Endothelial cell of umbilical vein (primary cell): Measurements from ENCODE around the gene BEND5. TPM values are rescaled to one million over a fixed set of nuclear protein-coding genes. Genes with fewer than 3 reads are reported as not detected.

Experiments
- Bru-seq: library from RNA; stranded (reverse); fragments of 400-500 nt; gene quantifications from one replicate; lab custom pipeline; 2021; lab: Mats Ljungman, UMichigan
- BruChase-seq, 2 experiments: library from RNA; stranded (reverse); fragments of 400-500 nt; gene quantifications; one replicate each; lab custom pipeline; 2021; lab: Mats Ljungman, UMichigan
- BruUV-seq: library from RNA; stranded (reverse); fragments of 400-500 nt; replicated peaks from 2 replicates; lab custom pipeline; 2021; lab: Mats Ljungman, UMichigan
- CTCF ChIA-PET: fragments of 300-600, 350-600 bp; sonication (Branson Sonifier 250); formaldehyde crosslinking; loops from one replicate; lab custom pipeline; 2021; ENCODE audit warnings: antibody characterized with exemption, inconsistent platforms; lab: Charles Lee
- POLR2A ChIA-PET: fragments of 300-600, 350-600 bp; sonication (Branson Sonifier 250); formaldehyde crosslinking; loops from one replicate; lab custom pipeline; 2021; ENCODE audit warnings: antibody characterized with exemption, inconsistent platforms; lab: Charles Lee
- DNase-seq: peaks from one replicate; pipeline ENCODE4 v3.0.0-alpha.2; 2011; ENCODE audit warnings: low read depth, low spot score
- FAIRE-seq: peaks from 2 replicates; lab custom pipeline; 2011; peaks lifted over from hg19 to GRCh38; lab: Jason Lieb, UNC
- H2AFZ ChIP-seq: 2 replicates; pipeline ENCODE4 v1.6.0; 2012; ENCODE audit warnings: low read depth, low read length, control low read depth, inconsistent platforms
- H3K27ac ChIP-seq: 2 replicates; pipeline ENCODE4 v1.5.1; 2011; ENCODE audit warnings: low read depth, mild to moderate bottlenecking, control low read depth, low read length, moderate library complexity; ENCODE audit not compliant: insufficient read depth
- H3K27me3 ChIP-seq, 2 experiments: 2 replicates each; pipeline versions ENCODE4 v1.6.0 to v1.6.1; 2011; ENCODE audit warnings: low read length in 2 of 2, mixed read lengths in 1 of 2; ENCODE audit not compliant: control insufficient read depth in 2 of 2, insufficient read depth in 2 of 2
- H3K36me3 ChIP-seq, 2 experiments: 2 replicates in 1 of 2; 3 replicates in 1 of 2; pipeline ENCODE4 v1.5.1; 2011; ENCODE audit warnings: low read length in 2 of 2, mild to moderate bottlenecking in 1 of 2, moderate library complexity in 1 of 2; ENCODE audit not compliant: control insufficient read depth in 2 of 2, insufficient read depth in 2 of 2; ENCODE audit errors: extremely low read depth in 1 of 2
- H3K4me1 ChIP-seq: 3 replicates; pipeline ENCODE4 v1.5.1; 2011; ENCODE audit warnings: mild to moderate bottlenecking, low read length; ENCODE audit not compliant: control insufficient read depth, insufficient read depth; ENCODE audit errors: extremely low read depth
- H3K4me2 ChIP-seq: 2 replicates; pipeline ENCODE4 v1.6.1; 2011; ENCODE audit warnings: low read length, control low read depth, mixed read lengths; ENCODE audit not compliant: insufficient read depth
- H3K4me3 ChIP-seq, 3 experiments: fragments of 200-600 bp in 1 of 3; sonication (generic), shearing (Covaris generic) in 1 of 3; replicated peaks in 1 of 3; 2 replicates each; pipeline ENCODE4 v1.5.1; 2011 to 2016; ENCODE audit warnings: control low read depth in 3 of 3, low read length in 3 of 3, mild to moderate bottlenecking in 2 of 3, inconsistent platforms in 1 of 3, low read depth in 1 of 3, moderate library complexity in 1 of 3; ENCODE audit not compliant: insufficient read depth in 1 of 3
- H3K79me2 ChIP-seq: 2 replicates; pipeline ENCODE4 v1.6.0; 2012; ENCODE audit warnings: low read length, inconsistent platforms; ENCODE audit not compliant: control insufficient read depth, insufficient read depth
- H3K9ac ChIP-seq: replicated peaks from 2 replicates; pipeline ENCODE3; 2011; ENCODE audit warnings: low read length, control low read depth; ENCODE audit not compliant: insufficient read depth; ENCODE audit errors: extremely low read depth
- H3K9me1 ChIP-seq: replicated peaks from 3 replicates; pipeline ENCODE4 v1.6.0; 2011; ENCODE audit warnings: mild to moderate bottlenecking, low read length; ENCODE audit not compliant: control insufficient read depth, insufficient read depth; ENCODE audit errors: extremely low read depth
- H3K9me3 ChIP-seq: replicated peaks from 2 replicates; pipeline ENCODE4 v1.5.1; 2012; ENCODE audit warnings: low read length, inconsistent platforms; ENCODE audit not compliant: control insufficient read depth, insufficient read depth
- H4K20me1 ChIP-seq: replicated peaks from 2 replicates; pipeline ENCODE3; 2011; ENCODE audit warnings: mild to moderate bottlenecking, low read length; ENCODE audit not compliant: control insufficient read depth, insufficient read depth; ENCODE audit errors: extremely low read depth
- EZH2 ChIP-seq: IDR thresholded peaks from 2 replicates; pipeline ENCODE4 v1.6.1; 2012; ENCODE audit warnings: borderline replicate concordance, low read depth, mild to moderate bottlenecking, moderate library complexity, low read length, inconsistent platforms; ENCODE audit not compliant: severe bottlenecking
- FOS ChIP-seq: IDR thresholded peaks from 2 replicates; pipeline ENCODE4 v1.6.1; 2011; ENCODE audit warnings: mild to moderate bottlenecking, low read length, moderate library complexity, borderline replicate concordance; ENCODE audit not compliant: insufficient read depth
- JUN ChIP-seq: IDR thresholded peaks from 2 replicates; pipeline ENCODE4 v1.6.1; 2011; ENCODE audit warnings: borderline replicate concordance, low read depth; ENCODE audit not compliant: insufficient read length, insufficient read depth
- MAX ChIP-seq: IDR thresholded peaks from 2 replicates; pipeline ENCODE4 v1.6.1; 2011; ENCODE audit not compliant: insufficient read depth, insufficient read length
- MYC ChIP-seq: IDR thresholded peaks from one replicate; pipeline ENCODE4 v1.6.1; 2011; ENCODE audit warnings: mild to moderate bottlenecking, low read depth, low read length
- POLR2A ChIP-seq: IDR thresholded peaks from 2 replicates; pipeline ENCODE4 v1.6.1; 2012; ENCODE audit warnings: low read depth, mild to moderate bottlenecking, control low read depth, low read length
- POLR2AphosphoS5 ChIP-seq: IDR thresholded peaks from 2 replicates; pipeline ENCODE4 v1.6.1; 2012; ENCODE audit warnings: low read depth, mild to moderate bottlenecking, control low read depth, low read length, moderate library complexity; ENCODE audit not compliant: insufficient read depth
- dilution Hi-C: fragments of 300-500 bp; cut with MboI; formaldehyde crosslinking; loops from one replicate; pipeline ENCODE4 v1.15.0; 2019; ENCODE audit warnings: low sequenced_read_pairs; ENCODE audit not compliant: extremely low pct_ligation_motif_present
- intact Hi-C: fragments of 100-400 bp; cut with micrococcal nuclease; formaldehyde crosslinking; loops from one replicate; pipeline ENCODE4 v1.10.0; 2022
- long read RNA-seq: library from polyadenylated mRNA; stranded (forward); transcript quantifications from one replicate; pipeline ENCODE4 v2.0.0, GENCODE V29; 2021
- polyA minus RNA-seq, 3 experiments: library from RNA; depleted of rRNA, polyadenylated mRNA; stranded (reverse); fragments of >200 nt; gene quantifications; 1 replicate in 1 of 3; 2 replicates in 2 of 3; pipeline ENCODE4 v1.2.3, GENCODE V29; 2011
- polyA plus RNA-seq, 4 experiments: library from polyadenylated mRNA; depleted of rRNA in 3 of 4; stranded (reverse) in 3 of 4; unstranded in 1 of 4; fragments of >200 nt; gene quantifications; 2 replicates each; pipeline versions ENCODE4 v1.2.1 to v1.2.3, GENCODE V29; 2011 to 2012; ENCODE audit warnings: missing spikeins in 1 of 4
- total RNA-seq: library from RNA; stranded (reverse); gene quantifications from 2 replicates; pipeline ENCODE4 v1.2.3, GENCODE V29; 2021

BEND5 gene
- total RNA-seq (not detected in 2 replicates), polyA plus RNA-seq (not detected in 2 replicates), polyA minus RNA-seq (not detected in 2 replicates), Bru-seq, nascent RNA (not detected), BruChase-seq, experiment 1, labeled RNA remaining after a 6-hour chase (not detected), BruChase-seq, experiment 2, labeled RNA remaining after a 2-hour chase (not detected)
- polyA plus RNA-seq (2011; cell fraction: cytosol; rRNA removed) = not detected in 2 replicates
- not detected in 2 replicates for polyA plus RNA-seq (2011; cell fraction: nucleus; rRNA removed)
- polyA plus RNA-seq (2012) = not detected in 2 replicates
- polyA minus RNA-seq (2011; cell fraction: cytosol; rRNA and poly(A)+ RNA removed) = not detected
- polyA minus RNA-seq (2011; cell fraction: nucleus; rRNA and poly(A)+ RNA removed) = not detected in 2 replicates
- long read RNA-seq = 0 reads

DNA sequence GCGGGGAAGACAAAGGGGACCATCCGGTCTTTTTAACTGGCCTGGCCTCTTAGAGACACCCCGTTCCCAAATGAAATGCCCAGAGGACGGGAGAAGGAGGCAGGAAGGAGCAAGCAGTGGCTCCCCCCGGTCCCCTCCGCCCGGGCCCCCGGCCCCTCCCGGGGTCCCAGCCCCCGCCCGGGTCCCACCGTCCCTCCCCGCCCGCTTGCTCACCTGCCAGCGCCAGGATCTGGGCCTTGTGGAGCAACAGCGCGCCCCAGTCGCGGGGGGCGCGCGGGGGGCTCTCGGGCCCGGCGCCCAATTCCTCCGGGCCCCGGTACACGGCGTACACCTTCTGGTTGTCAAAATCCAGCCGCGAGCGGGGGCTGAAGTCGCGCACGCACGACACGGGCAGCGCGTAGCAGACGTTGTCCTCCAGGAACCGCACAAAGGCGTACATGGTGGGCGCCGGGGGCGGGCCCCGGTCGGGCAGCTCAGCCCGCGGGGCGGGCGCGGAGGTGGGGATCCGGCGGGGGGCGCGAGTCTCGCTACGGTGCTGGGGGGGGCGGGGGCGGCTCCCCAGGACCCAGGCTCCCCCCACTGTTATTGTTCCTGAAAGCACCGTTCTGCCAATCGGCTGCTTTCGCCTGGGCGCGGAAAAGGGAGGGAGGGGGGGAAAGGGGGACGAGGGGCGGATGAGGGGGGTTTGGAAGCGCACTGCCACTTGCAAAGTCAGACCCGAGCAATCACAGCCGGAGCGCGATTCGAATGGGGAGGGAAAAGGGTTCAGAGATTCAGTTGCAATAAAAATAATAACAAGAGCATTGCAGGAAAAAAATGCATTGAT, at the start of gene BEND5:
TSS of gene BEND5 (minus strand) at position 499 of the 826 bp plus-strand sequence. CDS start at position 439, 60 bp downstream.
- Histone ChIP-seq H3K36me3 (no peaks in the 10 kb centered on the region), H3K4me3 (no peak within 1 kb of the TSS), H2AFZ (no peak within 1 kb of the TSS), H3K4me1 (no peaks in the 10 kb centered on the region), H3K9me3 (no peaks in the 10 kb centered on the region), H4K20me1 (no peaks in the 10 kb centered on the region), H3K79me2 (no peaks in the 10 kb centered on the region), H3K9me1 (no peaks in the 10 kb centered on the region), H3K27ac (no peak within 1 kb of the TSS), H3K4me2 (no peak within 1 kb of the TSS), H3K27me3 (peaks cover 0 to 2% of the 10 kb centered on the region in 2 experiments), H3K9ac (no peak within 1 kb of the TSS)
- no TSS peak for BruUV-seq
- intact Hi-C loops (no loop called here), dilution Hi-C loops (no loop called here)
- ChIA-PET CTCF (no interaction called here), POLR2A (no interaction called here)
- no peak for TF ChIP-seq POLR2A
- TF ChIP-seq FOS = no peak
- no peak for TF ChIP-seq MAX
- no peak for TF ChIP-seq JUN
- no peak for TF ChIP-seq POLR2AphosphoS5
- no peak for TF ChIP-seq MYC
- TF ChIP-seq EZH2 = no peak
- FAIRE-seq (no peak), DNase-seq (no peak)
